GM20000 (cell line): ENCODE measurements around the gene MSMO1.

ENCODE experiments used
- DNase-seq: peaks from one replicate; pipeline ENCODE4 v3.0.0; 2012; ENCODE audit warnings: low spot score
- TF ChIP-seq, protein P1 (sequence below): IDR thresholded peaks from 2 replicates; pipeline ENCODE4 v1.5.1; 2012; ENCODE audit warnings: mild to moderate bottlenecking, control low read depth; ENCODE audit errors: extremely low read depth, missing control alignments

MSMO1 gene

GRCh38 chr4:165347647-165348569 lies 20.4 kb downstream of the MSMO1 start:
- TF ChIP-seq, protein P1, sequence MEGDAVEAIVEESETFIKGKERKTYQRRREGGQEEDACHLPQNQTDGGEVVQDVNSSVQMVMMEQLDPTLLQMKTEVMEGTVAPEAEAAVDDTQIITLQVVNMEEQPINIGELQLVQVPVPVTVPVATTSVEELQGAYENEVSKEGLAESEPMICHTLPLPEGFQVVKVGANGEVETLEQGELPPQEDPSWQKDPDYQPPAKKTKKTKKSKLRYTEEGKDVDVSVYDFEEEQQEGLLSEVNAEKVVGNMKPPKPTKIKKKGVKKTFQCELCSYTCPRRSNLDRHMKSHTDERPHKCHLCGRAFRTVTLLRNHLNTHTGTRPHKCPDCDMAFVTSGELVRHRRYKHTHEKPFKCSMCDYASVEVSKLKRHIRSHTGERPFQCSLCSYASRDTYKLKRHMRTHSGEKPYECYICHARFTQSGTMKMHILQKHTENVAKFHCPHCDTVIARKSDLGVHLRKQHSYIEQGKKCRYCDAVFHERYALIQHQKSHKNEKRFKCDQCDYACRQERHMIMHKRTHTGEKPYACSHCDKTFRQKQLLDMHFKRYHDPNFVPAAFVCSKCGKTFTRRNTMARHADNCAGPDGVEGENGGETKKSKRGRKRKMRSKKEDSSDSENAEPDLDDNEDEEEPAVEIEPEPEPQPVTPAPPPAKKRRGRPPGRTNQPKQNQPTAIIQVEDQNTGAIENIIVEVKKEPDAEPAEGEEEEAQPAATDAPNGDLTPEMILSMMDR: no peak
- DNase-seq: no peak

DNA sequence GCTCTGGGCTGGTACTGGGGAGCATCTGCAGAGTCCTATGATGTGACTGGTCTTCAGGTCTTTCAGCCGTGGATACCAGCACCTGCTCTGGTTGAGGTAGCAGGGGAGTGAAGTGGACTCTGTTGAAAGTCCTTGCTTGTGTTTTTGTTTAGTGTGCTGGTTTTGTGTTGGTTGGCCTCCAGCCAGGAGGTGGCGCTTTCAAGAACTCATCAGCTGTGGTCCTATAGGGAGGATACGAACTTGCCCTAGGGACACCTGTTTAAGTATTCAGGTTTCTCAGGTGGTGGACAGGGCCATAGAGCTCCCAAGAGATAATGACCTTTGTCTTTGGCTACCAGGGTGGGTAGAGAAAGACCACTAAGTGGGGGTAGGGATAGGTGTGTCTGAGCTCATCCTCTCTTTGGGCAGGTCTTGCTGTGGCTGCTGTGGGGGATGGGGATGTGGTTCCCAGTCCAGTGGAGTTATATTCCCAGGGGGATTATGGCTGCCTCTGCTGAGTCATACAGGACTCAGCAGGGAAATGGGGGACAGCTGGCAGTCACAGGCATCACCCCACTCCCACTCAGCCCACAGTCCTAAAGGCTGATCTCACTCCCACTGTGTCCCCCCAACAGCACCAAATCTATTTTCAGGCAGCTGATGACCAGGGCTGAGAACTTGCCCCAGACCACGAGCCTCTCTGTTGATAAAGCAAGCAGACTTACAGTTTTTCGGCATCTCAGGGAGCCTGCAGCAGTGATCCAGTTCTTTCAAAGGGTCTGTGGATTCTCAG lies 24.1 kb downstream of the MSMO1 start:
- TF ChIP-seq, protein P1: peak; percentile 11
- no peak for DNase-seq

- peak; percentile 18 for DNase-seq
- TF ChIP-seq, protein P1: peak; percentile 23
Measured at GRCh38 chr4:165355900-165356300, 28.4 kb downstream of the MSMO1 start.

GRCh38 chr4:165359506-165359905 lies 32.0 kb downstream of the MSMO1 start:
- TF ChIP-seq, protein P1: no peak

DNA sequence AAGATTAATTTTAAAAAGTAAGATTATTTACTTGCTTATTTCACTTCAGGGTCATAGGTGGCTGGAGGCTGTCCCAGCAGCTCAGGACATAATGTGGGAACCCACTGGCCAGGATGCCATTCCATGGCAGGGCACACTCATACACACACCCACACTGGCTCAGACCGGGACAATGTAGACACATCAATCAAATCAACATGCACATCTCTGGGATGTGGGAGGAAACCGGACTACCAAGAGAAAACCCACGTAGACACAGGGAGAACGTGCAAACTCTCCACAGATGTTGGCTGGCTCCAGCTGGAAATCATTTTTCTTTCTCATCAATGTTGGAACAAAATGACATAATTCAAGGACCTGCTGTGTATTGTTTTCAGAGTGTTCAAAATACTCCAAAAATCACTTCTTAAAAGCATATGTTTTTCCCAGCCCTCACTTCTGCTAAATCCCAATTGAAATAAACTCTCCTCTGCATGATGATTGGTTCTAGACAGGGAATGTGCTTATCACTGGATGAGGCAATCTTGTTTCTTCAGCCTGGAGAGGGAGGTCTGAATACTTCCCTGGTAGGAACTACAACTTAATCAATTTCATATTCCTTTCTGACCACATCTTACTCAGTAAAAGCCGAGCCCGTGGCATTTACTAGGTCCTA lies 32.7 kb downstream of the MSMO1 start:
- TF ChIP-seq, protein P1: no peak
- DNase-seq: no peak

More at GRCh38 chr4:165359506-165359905, 32.0 kb downstream of the MSMO1 start:
- DNase-seq: no peak

DNA sequence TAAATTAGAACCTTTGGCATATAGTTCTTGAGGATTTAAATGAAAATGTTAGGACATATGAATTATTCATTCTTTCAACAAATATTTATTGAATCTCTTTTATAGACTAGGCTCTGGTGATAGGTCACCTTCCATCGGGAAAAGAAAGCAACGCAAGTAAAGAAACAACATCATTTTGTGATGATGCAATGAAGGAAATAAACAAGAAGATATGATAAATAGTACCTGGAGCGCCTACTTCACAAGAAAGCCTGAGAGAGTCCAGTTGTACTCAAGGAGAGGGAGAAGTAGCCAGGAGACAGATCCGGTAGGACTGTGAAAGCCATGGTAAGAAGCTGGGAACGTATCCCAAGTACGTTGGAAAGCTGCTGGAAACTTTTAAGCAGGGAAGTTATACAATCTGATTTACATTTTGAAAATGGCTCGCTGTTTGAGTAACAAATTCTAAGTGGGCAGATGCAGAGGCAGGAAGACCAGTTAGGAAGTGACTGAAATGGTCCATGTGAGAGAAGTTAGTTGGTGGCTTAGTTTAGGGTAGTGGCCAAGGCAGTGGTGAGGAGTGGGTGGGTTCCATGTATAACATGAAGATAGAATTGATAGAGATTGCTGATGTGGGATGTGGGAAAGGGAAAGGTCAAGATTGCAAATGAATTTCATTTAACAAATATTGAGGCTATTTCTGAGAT lies 33.7 kb downstream of the MSMO1 start:
- TF ChIP-seq, protein P1: no peak
- no peak for DNase-seq
